Lung microvascular endothelial cell (primary cell): ENCODE data around the gene IGSF9. TPM values are rescaled to one million over a fixed set of nuclear protein-coding genes. Genes with fewer than 3 reads are reported as not detected.

Source experiments
- DNase-seq, 2 donors: peaks; one replicate each; pipeline versions ENCODE4 v3.0.0 to v3.0.0-alpha.2; 2010; ENCODE audit warnings: low read depth in 2 of 2
- total RNA-seq: library from RNA; depleted of rRNA; stranded (reverse); fragments of >200 nt; gene quantifications from 2 replicates; pipeline ENCODE4 v1.2.1, GENCODE V29; 2014

Gene IGSF9, protein sequence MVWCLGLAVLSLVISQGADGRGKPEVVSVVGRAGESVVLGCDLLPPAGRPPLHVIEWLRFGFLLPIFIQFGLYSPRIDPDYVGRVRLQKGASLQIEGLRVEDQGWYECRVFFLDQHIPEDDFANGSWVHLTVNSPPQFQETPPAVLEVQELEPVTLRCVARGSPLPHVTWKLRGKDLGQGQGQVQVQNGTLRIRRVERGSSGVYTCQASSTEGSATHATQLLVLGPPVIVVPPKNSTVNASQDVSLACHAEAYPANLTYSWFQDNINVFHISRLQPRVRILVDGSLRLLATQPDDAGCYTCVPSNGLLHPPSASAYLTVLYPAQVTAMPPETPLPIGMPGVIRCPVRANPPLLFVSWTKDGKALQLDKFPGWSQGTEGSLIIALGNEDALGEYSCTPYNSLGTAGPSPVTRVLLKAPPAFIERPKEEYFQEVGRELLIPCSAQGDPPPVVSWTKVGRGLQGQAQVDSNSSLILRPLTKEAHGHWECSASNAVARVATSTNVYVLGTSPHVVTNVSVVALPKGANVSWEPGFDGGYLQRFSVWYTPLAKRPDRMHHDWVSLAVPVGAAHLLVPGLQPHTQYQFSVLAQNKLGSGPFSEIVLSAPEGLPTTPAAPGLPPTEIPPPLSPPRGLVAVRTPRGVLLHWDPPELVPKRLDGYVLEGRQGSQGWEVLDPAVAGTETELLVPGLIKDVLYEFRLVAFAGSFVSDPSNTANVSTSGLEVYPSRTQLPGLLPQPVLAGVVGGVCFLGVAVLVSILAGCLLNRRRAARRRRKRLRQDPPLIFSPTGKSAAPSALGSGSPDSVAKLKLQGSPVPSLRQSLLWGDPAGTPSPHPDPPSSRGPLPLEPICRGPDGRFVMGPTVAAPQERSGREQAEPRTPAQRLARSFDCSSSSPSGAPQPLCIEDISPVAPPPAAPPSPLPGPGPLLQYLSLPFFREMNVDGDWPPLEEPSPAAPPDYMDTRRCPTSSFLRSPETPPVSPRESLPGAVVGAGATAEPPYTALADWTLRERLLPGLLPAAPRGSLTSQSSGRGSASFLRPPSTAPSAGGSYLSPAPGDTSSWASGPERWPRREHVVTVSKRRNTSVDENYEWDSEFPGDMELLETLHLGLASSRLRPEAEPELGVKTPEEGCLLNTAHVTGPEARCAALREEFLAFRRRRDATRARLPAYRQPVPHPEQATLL
- under 0.01 TPM in 1 of 2 replicates, not detected in the other for total RNA-seq

DNA sequence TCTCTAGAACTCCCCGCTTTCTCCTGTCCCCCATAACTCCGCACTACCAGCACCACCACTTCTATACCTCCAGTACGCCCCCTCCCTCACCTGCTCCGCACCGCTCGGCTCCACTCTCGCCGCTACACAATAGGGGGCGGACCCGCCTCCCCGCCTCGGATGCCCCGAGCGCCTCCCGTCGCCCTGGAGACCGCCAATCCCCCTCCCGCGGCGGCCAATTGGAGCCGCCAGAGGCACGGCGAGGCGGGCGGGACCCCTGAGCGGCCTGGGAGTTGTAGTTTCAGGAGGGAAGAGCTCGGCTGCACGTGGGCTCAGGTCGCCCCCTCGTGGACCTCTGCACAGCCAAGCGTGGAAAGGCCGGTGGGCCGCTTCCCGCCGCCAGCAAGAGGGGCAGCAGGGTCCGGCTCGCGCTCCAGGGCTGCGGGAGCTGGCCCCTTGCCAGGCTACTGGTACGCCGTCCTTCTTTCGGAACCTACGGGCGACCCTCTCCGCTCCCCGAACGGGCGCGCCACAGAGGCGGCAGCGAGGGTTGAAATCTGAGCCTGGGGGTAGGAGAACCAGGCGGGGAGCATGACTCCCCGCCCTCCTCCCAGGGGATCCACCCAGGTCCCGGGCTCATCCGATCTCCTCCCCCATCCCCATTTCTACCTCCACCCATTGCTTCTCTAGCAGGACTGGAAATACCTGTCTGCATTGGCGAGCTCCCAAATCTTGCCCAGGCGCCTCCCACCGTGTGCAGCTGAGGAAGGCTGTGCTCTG, at the start of gene IGSF9:
Gene IGSF9 (minus strand): TSS at position 131 of the 759 bp plus-strand sequence. CDS start 2,159 bp downstream, outside the sequence.
- peak; percentile 48 to 90 for DNase-seq

DNA sequence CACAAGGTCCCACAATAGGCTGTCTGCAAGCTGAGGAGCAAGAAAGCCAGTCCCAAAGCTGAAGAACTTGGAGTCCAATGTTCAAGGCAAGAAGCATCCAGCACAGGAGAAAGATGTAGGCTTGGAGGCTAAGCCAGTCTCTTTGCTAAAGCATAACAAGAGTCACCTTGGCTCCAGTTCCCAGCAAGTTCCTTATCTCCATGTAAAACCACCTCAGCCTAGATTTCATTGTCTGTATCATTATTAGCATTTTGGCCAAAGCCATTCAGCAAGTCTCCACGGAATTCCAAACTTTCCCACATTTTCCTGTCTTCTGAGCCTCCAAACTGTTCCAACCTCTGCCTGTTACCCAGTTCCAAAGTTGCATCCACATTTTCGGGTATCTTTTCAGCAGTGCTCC, 49.5 kb upstream of the IGSF9 start:
- DNase-seq = no peak

DNA sequence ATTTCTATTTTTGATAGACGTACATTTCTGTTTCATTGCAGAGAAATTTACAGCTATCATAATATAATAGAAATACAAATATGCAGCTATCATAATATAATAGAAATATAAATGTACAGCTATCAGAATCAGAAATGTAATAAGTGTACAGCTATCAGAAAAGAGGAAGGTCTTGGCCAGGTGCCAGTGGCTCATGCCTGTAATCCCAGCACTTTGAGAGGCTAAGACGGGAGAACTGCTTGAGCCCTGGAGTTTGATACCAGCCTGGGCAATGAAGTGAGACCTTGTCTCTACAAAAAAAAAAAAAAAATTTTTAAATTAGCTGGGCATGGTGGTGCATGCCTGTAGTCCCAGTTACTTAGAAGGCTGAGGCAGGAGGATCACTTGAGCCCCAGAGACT, 48.5 kb upstream of the IGSF9 start:
- DNase-seq = no peak

DNA sequence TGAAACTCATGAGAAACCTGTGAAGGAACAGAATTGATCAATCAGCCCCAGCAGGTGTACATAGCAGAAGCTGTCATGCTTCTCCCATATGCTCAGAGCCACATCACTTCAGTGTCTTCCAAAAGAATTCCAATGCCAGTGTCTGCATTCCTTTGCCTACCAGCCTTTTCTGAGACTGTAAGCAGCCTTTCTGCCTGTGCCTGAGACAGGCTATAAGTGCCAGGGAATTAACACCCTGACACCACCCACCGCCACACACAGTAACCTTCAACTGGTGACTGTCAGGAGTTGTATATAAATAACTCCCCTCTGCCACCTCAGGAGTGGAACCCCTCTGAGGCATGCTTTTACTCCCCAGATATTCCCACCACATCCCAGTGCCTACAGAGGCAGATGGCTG, 46.7 kb upstream of the IGSF9 start:
- DNase-seq = no peak

DNA sequence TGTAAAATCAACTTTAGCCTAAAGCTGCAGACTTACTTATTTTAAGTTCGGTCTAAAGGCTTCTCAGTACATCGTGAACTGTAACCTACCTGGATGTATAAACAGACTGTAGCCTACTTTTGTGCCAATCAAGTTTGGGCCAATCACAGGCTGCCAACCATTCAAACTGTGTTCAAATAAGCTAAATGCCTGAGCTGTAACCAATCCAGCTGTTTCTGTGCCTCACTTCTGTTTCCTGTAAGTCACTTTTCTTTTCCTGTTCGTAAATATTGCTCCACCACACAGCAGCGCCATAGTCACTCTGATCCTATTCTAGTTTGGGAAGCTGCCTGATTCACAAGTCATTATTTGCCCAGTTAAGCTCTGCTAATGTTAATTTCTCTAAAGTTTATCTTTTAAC, 46.1 kb upstream of the IGSF9 start:
- DNase-seq = peak; percentile 40 to 58

DNA sequence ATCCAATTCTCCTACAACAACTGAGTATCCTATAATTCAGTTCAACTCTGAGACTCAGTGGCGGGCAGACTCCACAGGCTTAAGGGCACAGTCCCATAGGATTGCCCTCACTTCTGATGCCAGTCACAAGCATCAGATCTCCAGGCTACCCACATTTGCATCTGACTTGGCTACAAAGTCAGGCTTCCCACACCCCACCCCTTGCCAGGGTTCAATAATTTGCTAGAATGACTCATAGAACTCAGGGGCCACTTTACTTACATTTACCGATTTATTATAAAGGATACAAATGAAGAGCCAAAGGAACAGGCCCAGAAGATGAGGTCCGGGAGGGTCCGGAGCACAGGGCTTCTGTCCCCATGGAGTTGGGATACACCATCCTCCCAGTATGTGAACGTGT, 44.6 kb upstream of the IGSF9 start:
- no peak for DNase-seq

DNA sequence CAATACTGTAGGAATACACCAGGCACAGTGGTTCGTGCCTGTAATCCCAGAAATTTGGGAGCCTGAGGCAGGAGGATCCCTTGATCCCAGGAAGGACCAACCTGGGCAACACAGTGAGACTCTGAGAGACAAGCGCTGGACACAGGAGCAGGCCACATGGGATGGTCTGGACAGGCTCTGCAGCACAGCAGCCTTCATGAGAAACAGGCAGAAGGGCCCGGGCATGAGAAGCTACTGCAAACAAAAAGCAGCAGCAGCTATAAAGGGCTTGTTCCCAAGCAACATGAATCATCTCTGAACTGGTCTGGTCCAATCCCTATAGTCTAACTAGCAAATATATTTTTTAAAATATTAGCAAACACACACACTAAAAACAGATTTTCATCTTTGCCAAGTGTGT, 44.2 kb upstream of the IGSF9 start:
- DNase-seq = no peak

DNA sequence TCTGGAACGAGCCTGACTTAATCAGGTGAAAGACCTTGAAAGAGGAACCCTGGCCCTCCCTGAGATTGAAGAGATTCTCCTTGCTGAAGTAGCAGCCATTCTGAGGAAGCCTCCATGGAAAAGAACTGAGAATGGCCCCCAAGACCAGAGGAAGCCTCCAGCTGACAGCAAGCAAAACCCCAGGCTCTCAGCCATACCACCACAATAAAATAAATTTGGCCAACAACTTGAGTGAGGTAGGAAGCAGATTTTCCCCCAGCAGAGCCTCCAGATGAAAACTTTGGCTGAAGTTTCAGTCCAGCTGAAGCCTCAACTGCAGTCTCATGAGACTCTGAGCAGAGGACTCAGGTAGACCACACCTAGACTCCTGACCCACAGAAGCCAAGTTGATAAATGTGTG, 42.6 kb upstream of the IGSF9 start:
- DNase-seq = no peak

DNA sequence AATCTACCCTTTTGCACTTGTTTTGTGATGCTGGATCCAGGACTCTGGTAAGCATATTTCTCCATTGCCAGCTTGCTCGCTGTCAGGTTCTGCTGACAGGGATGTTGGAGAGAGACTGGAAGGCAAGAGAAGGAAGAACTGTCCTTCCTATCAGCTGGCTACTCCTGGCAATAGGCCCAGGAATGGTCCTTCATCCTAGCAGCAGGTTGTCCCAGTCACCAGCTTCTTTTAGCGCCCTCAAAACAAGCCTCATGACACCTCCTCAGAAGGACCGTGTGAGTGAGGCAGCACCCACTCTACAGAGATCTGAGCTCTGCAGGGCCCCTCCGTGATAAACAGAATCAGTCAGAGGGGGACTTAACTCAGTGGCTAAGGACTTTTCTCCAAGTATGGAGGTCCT, 41.8 kb upstream of the IGSF9 start:
- DNase-seq = no peak

DNA sequence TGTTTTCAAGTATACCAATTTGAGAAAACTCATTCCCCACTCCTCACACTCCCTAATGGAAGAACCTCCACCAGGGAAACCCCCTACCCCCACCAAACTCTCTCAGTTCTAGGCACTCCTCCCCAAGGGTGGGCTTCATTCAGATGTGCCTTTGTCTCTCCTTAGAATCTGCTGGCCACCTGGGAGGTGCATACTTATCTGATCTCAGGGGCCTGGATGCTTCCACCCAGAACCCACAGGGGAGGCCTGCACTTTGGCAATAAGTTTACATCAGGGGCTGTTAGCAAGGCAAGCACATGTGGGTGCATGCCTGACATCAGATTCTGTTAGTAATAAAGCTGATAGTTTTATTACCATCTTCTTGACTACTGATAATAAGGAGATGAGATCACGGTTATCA, 41.1 kb upstream of the IGSF9 start:
- no peak for DNase-seq

DNA sequence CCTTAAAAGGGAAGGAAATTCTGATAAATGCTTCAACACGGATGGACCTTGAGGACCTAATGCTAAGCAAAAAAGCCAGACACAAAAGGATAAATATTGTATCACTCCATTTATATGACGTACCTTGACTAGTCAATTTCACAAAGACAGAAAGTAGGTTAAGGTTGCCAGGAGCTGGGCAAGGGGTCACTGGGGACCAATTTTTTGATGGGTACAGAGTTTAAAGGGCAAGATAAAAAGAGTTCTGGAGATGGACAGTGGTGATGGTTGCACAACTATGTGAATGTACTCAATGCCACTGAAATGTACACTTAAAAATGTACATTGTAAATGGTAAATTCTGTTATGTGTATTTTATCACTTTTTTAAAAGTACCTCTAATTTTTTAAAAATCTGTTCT, 40.7 kb upstream of the IGSF9 start:
- DNase-seq = no peak

DNA sequence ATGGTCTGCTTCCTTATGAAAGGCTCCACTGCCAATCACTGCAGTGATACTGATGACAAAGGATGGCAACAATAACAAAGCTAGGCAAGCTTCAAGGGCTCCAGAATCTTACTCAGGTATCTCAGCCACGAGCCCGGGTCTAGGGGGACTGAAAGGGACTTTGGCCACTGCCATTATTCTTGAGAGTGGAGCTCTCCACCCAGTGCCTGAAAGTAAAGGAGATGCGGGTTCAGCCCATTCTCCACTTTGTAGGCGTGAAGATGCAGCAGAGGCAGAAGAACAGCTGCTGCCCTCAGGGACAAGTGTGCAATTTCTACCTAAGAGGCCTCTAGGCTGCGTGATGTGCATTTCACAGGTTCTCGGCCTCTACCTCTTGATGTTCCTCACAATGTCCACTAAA, 40.1 kb upstream of the IGSF9 start:
- DNase-seq = no peak

DNA sequence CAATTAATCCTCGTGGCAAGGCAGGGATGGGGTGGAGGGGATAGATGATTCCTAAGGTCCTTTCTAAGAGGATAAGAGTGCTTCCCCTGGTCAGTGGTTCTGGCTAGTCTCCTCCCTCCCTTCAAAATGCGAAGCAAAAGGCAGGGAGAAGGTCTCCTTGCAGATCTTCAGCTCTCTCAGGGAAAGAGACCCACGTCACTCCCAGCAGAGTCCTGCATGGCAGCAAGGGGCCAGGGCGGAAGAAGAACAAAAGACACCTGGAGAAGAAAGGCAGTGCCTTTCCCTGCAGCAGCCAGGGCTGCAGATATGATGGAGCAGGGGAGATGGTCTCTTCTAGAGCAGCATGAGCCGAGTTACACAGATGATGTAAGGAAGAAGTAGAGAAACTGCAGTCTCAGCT, 38.3 kb upstream of the IGSF9 start:
- no peak for DNase-seq

DNA sequence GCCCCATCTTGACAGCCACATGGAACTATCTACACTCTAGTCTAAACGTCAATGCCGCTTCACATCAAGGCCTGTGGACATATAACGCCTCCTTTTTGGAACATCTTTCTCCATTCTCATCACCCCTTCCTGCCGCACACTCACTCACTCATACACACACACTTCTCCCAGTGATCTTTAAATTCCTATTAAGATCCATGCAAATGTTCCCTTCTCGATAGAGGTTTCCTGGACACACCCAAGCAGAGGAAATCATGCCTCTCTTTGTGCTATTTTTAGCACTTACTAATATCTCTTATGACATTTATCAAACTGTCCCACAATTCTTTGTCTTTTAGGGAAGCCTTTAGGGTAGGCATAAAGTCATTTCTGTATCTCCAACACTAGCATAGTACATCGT, 36.9 kb upstream of the IGSF9 start:
- DNase-seq = no peak

DNA sequence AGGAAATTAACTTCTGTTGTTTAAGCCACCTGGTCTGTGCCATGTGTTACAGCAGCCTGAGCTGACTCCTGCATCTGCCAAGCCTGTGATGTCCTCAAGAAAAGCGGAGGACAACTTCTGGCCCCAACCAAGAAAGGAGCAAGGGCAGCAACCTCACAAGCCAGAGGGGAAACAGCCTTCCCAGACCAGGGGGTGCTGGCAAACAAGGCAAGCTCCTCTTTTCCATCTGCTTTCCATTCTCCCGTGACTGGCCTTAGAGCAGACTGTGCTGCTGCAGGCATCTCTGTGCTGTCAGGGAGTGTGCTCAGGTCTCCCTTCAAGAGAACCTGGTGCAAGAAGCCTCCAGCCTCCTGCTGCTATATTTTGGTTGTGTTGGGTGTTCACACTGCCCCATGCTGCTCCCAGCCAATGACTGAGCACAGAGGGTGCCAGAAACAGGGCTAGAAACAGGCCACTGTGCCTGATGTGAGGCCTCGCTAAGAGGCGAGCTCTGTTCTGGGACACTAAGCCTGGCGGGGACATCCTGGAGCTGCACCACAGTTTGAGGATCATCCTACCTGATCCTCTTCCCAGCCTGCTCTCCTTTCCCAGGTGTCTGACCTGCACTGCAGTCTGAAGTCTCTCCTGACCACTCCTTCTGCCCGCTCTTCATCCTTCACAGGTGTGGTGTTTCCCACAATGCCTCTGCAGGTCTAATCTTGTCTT, 36.1 kb upstream of the IGSF9 start:
- no peak for DNase-seq

DNA sequence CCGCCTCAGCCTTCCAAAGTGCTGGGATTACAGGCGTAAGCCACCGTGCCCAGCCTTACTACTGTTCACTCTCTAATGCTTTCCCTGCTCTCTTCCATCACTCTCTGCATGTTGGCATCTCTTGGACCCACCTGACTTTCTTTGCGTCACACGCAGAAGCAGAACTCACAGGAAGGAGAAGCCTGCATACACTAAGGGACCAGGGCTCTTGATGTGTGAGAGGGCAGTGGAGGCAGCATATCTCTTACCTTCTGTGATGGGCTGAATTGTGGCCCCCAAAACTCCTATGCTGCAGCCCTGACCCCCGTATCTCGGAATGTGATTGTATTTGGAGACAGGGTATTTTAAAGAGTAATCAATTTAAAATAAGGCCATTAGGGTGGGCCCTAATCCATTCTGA, 35.4 kb upstream of the IGSF9 start:
- no peak for DNase-seq

DNA sequence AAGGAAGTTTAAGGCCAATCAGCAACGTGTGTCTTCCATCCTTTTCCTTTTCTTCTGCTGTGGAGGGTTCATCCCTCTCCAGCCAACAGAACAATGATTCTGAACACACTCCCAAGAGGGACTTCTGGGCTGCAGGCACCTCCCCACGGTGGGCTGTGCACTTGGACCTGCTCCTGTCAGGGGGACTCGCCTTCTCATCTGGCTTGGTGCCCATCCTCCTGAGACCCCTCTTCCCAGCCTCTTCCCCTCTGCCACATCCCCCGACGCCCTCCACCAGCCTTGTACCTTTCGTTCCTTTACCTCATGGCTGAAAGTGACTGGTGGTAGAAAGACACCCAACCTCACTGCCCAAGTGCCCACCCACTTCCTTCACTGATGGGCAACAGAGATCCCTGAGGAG, 34.7 kb upstream of the IGSF9 start:
- no peak for DNase-seq

DNA sequence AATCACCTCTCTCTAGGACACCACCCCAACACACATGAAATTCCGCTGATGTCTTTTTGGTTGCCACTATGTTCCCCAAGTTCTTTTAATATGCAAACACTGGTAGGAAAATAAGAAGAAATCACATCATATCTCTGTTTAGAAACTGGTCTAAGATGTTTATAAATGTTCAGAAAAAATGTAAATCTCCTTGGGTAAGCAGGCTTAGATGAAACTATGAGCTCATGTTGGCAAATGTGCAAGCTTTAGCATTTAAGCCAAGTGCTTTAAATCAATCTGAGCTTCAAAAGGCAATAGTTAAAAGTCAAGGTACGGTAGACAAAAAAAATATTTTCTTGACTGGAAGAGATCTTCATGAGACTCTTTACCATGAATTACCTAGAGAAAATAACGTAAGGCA, 33.8 kb upstream of the IGSF9 start:
- DNase-seq = no peak

DNA sequence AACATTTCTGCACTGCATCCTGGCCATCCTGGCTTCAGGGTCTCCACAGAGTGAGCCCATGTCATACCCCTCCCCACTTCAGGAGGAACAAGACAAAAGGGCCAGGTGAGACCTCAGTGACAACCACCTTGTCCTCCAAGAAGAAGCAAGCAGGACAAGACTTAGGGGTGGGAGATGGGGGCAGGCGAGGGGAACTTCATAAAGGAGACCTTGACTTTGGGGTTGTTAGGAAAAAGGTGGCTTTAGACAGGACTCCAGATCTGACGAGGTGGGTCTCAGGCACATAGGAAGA, 32.6 kb upstream of the IGSF9 start:
- no peak for DNase-seq

DNA sequence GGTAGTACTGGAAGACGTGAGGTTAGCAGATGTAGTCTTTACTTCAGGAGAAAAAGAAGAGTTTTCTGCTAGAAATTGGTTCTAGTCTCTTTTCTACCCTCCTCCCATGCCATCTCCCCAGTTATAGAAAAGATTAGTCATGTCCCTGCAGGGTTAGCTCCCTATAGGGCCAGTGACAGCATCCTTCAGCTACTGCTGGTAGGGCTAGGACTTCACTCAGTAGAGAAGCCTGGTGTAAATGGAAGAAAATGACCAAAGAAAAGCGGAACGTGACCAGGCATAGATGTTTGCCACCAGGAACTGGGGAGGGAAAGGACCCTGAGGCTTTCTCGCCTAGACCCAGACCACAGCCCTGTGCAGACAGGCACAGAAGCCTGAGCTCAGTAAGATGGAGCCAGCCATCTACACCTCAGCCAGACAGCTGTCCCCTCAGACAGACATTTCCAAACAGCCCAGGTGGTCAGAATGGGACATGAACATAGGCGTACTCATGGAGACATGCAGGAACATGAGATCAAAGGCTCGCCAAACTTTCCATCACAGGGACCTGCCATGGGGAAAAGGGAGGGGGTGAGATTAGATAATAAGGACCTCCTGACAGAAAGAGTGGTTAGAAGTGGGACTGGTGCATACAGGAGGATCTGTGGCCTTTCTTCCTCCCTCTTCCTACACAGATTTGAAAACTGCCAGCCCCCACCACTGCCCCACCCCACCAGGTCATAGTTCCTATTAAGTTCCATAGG, 32.1 kb upstream of the IGSF9 start:
- DNase-seq = no peak
